Brain microvascular endothelial cell (primary cell): Measurements from ENCODE around the gene GSTA5.
"Not testable (repeated sequence)": the region's sequence is repeated elsewhere in the genome, so short reads cannot be mapped to it uniquely, and the experiment has no call there.

Source experiments
- DNase-seq: peaks from one replicate; pipeline ENCODE4 v3.0.0-alpha.2; 2020
- H3K27ac ChIP-seq: fragments of 250-450 bp; sonication (Bioruptor Pico); 2 replicates; pipeline ENCODE4 v1.5.1; 2020; ENCODE audit warnings: mild to moderate bottlenecking, moderate library complexity
- H3K27me3 ChIP-seq: fragments of 250-450 bp; sonication (Bioruptor Pico); replicated peaks from 2 replicates; pipeline ENCODE4 v1.5.1; 2020; ENCODE audit warnings: mild to moderate bottlenecking
- H3K36me3 ChIP-seq: fragments of 250-450 bp; sonication (Bioruptor Pico); replicated peaks from 2 replicates; pipeline ENCODE4 v1.5.1; 2020; ENCODE audit warnings: mild to moderate bottlenecking
- H3K4me3 ChIP-seq: 2 replicates; pipeline ENCODE4 v1.5.1; 2011; ENCODE audit warnings: low read depth, mild to moderate bottlenecking, control low read depth, low read length, moderate library complexity
- CTCF ChIP-seq: IDR thresholded peaks from 2 replicates; pipeline ENCODE4 v1.5.1; 2011; ENCODE audit warnings: low read depth, mild to moderate bottlenecking, moderate library complexity, low read length, control low read depth, inconsistent platforms; ENCODE audit errors: missing control alignments
- in situ Hi-C: cut with HindIII; loops from 2 replicates; pipeline ENCODE4 v1.10.0; 2017; ENCODE audit warnings: low sequenced_read_pairs, low pct_ligation_motif_present

The GSTA5 gene

GRCh38 chr6:52802806-52803205 is 37.8 kb downstream of the GSTA5 start:
- H3K27ac ChIP-seq = no peak overlapping the region
- in situ Hi-C loops = no loop called here
- no peak for DNase-seq
- no peaks in the 10 kb centered on the region for H3K27me3 ChIP-seq
- no peak overlapping the region for H3K4me3 ChIP-seq
- TF ChIP-seq CTCF = no peak
- H3K36me3 ChIP-seq = no peaks in the 10 kb centered on the region

GRCh38 chr6:52801188-52801841 is 39.3 kb downstream of the GSTA5 start:
- Histone ChIP-seq H3K4me3 (no peak overlapping the region), H3K27ac (no peak overlapping the region), H3K36me3 (no peaks in the 10 kb centered on the region), H3K27me3 (no peaks in the 10 kb centered on the region)
- no peak for TF ChIP-seq CTCF
- in situ Hi-C loops = no loop called here
- DNase-seq = no peak

GRCh38 chr6:52799272-52799671 is 41.3 kb downstream of the GSTA5 start:
- H3K36me3 ChIP-seq, H3K27ac ChIP-seq, DNase-seq, in situ Hi-C loops, H3K27me3 ChIP-seq, H3K4me3 ChIP-seq: not testable (repeated sequence)

- DNase-seq, in situ Hi-C loops: not testable (repeated sequence)
Measured at GRCh38 chr6:52794366-52794765, 46.2 kb downstream of the GSTA5 start.

GRCh38 chr6:52790861-52791260 is 49.8 kb downstream of the GSTA5 start:
- no peak for TF ChIP-seq CTCF
- Histone ChIP-seq H3K27me3 (no peaks in the 10 kb centered on the region), H3K4me3 (no peak overlapping the region), H3K27ac (no peak overlapping the region), H3K36me3 (no peaks in the 10 kb centered on the region)
- in situ Hi-C loops = no loop called here
- DNase-seq = no peak

More at GRCh38 chr6:52794366-52794765, 46.2 kb downstream of the GSTA5 start:
- H3K36me3 ChIP-seq, H3K27me3 ChIP-seq, H3K27ac ChIP-seq, H3K4me3 ChIP-seq: not testable (repeated sequence)

GRCh38 chr6:52789658-52790057 is 51.0 kb downstream of the GSTA5 start:
- H3K4me3 ChIP-seq, H3K36me3 ChIP-seq, H3K27ac ChIP-seq, DNase-seq, H3K27me3 ChIP-seq, in situ Hi-C loops: not testable (repeated sequence)

- in situ Hi-C loops = no loop called here
- Histone ChIP-seq H3K27ac (no peak overlapping the region), H3K4me3 (no peak overlapping the region), H3K36me3 (no peaks in the 10 kb centered on the region), H3K27me3 (no peaks in the 10 kb centered on the region)
- no peak for TF ChIP-seq CTCF
- DNase-seq = no peak
Measured at GRCh38 chr6:52788478-52788877, 52.1 kb downstream of the GSTA5 start.
